Pulmonary artery endothelial cell (primary cell): ENCODE results near the gene OSTM1. TPM values are rescaled to one million over a fixed set of nuclear protein-coding genes. Genes with fewer than 3 reads are reported as not detected.

Source experiments
- DNase-seq: peaks from one replicate; pipeline ENCODE4 v3.0.0-alpha.2; 2011; ENCODE audit warnings: low read depth, low spot score
- total RNA-seq: library from RNA; depleted of rRNA; stranded (reverse); fragments of >200 nt; gene quantifications from 2 replicates; pipeline ENCODE4 v1.2.3, GENCODE V29; 2014

OSTM1 gene, protein sequence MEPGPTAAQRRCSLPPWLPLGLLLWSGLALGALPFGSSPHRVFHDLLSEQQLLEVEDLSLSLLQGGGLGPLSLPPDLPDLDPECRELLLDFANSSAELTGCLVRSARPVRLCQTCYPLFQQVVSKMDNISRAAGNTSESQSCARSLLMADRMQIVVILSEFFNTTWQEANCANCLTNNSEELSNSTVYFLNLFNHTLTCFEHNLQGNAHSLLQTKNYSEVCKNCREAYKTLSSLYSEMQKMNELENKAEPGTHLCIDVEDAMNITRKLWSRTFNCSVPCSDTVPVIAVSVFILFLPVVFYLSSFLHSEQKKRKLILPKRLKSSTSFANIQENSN
- 18.4 and 41.6 TPM in 2 replicates for total RNA-seq

DNA sequence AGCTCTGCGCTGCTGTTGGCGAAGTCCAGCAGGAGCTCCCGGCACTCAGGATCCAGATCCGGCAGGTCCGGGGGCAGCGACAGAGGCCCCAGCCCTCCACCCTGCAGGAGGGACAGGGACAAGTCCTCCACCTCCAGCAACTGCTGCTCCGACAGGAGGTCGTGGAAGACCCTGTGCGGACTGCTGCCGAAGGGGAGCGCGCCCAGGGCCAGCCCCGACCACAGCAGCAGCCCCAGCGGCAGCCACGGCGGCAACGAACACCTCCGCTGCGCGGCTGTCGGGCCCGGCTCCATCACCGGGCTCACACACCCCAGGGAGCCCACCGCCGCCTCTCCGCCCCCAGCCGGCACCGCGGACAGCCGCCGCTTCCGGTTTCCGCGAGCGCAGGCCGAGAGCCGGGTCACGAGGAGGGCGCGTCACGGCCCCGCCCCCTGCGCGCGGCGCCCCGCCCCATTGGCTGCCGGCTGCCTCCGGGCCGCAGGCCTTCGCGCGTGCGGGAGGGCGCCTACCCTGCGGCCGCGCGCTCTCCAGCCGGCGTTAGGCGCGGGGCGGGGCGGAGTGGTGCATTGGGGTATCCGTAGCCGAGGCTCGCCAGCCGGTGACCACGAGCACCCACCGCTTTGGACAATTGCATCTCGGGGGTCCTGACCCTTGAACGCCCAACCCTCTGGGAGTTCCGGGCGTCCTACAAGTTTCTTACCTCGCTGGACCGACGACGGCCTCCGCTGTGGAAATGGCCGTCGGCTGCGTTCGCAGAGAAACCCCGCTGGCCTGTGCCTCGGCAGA is at the start of gene OSTM1:
TSS of gene OSTM1 (minus strand) at position 383 of the 786 bp plus-strand sequence. CDS start at position 293, 90 bp downstream.
- DNase-seq = peak; percentile 48

DNA sequence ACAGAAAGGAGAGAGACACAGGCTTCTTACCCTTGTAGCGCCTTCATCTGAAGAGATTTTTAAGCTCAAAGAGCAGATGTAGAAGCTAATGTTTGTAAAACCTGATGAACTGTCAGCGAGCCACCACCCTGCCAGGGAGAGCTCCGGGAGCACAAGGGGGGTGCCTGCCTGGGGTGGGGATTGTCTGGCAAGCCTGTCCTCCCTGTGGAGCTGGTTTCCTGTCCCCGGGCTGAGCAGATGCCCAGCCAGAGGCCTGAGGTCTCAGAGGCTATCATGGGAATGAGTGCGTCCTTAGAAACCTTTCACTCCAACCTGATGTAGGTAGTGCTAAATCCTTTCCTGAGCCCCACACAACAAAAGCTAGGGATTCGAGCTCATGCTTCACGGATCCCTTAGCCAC is 49.4 kb upstream of the OSTM1 start:
- DNase-seq = no peak

DNA sequence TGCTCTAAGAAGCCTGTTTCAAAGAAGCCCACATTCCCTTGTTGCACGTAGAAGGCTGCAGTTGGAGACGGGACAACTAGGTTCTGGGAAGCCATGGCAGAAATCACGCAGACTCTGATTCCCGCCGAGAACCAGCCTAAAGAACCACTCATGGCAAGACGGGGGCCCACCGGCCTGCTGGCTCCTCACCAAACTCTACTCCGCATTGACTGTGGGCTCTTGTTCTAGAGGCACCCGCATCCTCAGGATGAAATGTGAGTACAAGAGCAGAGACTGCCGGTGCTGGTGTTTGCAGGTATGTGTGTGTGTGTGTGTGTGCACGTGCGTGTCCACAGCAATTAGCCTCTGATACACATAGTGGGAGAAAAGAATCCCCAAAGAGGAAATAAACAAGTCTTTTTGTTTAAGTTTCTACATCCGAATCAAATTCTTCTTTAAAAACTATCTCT is 49.0 kb upstream of the OSTM1 start:
- DNase-seq = no peak

DNA sequence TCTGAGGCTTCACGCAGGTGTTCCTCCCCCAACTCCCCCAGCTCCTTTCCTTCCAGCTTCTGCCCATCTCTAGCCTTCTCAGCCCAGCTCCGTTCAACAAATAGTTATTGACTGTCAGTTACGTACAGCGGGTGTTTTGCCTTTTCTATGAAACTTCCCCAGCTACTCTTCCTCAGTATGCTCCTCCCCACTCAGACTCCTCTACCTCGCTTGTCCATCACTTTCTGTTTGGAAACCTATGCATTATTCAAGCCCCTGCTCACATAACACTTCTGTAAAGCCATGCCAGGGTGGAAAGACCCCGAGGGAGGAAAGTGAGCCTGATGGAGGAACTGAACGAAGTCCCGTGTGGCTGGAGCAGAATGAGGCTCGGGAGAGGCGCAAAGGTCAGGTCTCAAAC is 47.1 kb upstream of the OSTM1 start:
- DNase-seq = no peak

DNA sequence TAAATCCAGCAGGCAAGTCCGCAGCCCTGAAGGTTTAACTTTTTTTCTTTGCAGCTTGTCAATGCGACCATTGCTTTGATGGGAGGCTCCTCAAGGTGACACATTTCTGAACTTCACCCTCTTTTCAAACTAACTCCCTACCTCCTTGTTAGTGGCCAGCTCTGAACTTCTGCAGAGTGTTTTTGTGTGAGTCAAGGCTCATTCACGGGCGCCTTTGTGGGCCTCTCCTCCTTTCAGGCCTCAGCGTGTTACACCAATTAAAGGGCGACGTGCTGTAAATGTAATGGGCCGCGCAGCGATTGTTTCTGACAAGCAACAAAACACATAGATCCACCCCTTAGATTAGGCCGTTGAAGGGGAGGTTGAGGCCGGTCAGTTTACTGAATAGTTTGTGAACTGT is 45.8 kb upstream of the OSTM1 start:
- no peak for DNase-seq

DNA sequence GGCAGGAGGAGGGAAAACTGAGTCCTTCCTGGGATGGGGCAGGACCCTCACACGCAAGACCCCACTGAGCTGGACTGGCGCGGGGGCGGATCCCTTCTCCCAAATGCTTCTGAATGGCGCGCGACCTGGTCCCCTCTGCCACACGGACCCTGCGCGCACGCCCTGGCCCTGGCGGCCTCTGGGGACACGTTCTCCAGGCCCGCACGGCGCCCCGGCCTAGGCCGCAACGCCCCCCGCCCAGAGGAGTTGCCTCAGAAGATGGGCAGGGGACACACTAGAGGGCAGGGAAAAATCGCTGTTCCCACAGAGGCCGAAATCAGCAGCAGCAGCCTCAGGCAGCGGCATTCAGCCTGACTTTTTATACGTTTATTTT is 45.2 kb upstream of the OSTM1 start:
- DNase-seq = no peak

DNA sequence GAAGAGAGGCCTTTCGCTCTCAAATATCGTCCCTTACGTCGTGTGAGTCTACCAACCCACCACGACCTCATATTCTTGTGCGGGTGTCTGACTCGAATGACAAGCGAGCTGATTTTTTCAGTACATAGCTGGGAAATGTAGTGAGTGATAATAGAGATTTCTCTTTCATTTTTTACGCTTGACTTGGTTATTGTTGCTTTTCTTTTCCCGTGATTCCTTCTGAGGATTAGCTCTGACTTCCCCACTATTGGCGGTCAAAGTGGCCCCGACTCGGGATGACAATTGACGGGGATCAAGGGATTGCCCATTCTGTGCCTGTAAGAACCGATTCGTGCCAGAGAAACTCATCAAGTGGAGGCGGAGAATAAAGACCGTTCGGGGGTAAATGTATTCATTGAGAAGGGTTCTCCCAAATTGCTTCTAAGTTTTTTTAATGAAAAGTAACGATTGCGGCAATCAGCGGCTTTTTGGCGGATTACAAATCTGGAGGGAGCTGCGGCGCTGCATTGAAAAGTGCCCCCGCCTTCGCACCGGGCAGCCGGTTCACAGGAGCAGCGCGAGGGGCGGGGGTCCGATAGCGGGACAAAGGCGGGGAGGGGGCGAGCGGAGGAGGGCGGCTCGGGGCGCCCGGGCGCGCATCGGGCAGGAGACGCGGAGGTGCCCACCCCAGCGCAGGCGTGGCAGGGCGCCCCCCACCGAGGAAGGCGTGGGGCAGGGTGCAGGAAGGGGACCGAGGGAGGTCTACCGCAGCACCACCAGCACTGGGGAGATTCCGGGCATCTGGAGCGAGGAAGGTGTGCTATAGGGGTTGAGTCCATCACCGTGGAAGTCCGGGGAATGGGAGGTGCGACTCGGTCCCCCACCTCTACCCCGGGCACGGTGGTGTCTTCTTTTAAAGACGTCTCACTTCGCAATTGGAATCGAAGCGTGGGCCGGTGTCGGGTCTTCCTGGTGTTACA is 44.5 kb upstream of the OSTM1 start:
- DNase-seq = no peak

DNA sequence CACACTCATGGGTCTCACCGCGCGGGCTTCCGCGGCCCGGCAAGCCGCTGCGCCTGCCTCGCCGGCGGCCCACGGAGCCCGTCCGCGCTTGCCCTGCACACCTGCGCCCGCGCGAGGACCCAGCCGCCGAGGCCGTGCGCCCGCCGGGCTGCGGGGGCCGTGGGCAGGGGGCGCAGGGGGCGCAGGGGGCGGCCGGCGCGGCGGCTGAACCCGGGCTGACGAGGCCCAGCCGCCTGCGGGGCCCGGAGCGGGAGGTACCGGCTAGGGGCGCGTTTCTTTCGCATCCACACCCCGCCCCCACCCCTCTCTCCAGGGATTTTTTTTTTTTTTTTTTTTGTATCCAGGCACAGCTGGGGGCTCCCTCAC is 43.8 kb upstream of the OSTM1 start:
- no peak for DNase-seq

DNA sequence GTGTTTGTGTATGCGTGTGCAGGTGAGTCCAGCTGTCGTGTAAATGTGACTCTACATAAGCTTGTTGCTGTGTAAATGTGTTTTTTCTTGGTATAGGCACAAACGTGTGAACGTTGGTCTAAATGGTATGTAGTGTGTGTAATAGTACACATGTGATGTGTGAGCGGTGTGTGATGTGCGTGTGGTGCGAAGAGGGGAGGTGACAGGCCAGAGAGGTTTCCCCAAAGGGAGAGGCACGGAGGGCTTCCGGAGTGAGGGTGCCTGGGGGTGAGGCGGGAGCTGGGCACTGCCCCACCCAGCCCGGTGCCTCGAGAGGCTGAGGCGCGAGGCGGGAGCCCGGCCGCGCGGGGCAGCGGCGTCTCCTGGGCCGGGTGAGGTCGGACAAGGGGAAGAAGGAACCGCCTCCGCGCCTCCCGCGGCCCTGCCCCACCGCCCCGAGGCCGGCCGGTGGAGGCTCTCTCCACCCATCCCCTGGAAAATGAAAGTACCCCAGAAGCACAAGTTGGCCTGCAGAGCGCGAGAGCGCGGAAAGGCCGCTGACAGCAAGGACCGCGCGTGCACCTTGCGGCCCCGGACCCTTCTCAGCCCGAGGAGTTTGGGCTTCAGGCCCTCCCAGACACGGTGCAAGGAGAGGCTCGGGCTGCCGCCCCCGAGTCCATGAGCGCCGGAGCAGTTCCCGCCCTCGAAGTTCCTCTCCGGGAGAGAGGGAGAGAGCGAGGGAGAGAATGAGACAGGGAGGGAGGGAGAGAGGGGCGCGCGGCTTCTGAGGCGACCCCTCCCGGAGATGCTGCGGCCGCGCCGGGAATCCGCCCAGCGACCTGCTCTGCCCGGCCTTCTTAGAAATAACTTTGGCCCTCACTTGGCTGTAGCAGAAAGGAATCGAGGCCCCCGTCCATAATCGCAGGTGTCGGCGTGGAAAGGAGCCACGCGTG is 43.2 kb upstream of the OSTM1 start:
- DNase-seq = no peak

DNA sequence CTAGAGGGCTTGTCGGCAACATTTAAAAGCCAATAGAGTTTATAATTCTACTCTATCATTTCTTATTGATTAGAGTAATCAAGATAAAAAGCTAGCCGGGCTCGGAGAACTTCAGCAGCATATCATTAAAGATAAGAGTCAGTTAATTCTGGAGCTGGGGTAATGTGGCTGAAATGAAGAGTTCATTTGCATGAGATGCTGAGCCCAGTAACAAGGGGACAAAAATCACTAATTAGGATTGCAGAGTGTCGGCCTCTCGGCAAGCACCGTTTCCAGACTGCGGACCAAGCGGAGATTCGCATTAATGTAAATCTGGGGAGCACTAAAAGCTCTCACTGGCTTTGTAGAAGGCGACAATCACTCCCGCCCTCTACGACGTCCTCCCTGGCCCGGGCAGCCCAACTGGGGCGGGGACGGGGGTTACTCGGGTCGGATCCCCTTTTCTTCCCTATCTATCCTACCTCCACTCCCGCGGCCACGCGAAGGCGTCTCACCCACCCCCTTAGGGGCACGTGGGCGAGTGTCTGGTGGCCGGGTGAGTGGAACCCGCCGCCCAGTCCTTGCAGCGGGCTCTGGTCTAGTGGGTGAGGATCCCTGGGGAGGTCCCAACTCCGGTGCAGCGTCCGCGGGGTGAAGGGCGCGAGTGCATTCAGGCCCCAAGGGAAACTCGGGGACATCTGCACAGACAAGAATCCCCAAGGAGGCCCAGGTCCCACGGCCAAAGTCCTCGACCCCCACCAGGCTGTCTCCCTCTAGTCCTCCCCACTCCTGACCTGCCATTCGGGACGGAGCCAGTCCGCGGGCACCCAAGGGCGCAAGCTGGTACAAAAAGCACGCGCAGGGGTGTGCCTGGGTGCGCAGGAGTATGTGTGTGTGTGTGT is 42.2 kb upstream of the OSTM1 start:
- no peak for DNase-seq

DNA sequence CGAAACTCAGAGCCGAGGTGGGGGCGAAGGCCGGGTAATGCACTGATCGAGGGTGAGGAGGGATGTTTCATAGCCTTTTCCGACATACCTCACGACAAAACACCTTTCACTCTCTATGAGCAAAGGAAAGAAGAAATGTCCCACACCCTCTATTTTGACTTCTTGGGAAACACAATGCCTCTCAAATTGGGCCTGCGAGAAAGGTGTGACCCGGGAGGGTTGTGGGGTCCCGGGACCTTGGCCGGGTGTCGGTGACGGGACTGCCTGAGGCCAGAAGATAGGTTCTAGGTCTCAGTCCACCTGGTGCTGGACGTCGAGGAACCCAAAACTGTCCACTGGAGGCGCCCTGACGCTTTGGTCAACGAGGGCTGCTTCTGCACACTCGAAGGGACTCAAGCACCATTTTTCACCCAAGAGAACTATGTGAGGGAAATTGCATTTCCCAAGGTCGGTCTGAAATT is 41.1 kb upstream of the OSTM1 start:
- DNase-seq = no peak

DNA sequence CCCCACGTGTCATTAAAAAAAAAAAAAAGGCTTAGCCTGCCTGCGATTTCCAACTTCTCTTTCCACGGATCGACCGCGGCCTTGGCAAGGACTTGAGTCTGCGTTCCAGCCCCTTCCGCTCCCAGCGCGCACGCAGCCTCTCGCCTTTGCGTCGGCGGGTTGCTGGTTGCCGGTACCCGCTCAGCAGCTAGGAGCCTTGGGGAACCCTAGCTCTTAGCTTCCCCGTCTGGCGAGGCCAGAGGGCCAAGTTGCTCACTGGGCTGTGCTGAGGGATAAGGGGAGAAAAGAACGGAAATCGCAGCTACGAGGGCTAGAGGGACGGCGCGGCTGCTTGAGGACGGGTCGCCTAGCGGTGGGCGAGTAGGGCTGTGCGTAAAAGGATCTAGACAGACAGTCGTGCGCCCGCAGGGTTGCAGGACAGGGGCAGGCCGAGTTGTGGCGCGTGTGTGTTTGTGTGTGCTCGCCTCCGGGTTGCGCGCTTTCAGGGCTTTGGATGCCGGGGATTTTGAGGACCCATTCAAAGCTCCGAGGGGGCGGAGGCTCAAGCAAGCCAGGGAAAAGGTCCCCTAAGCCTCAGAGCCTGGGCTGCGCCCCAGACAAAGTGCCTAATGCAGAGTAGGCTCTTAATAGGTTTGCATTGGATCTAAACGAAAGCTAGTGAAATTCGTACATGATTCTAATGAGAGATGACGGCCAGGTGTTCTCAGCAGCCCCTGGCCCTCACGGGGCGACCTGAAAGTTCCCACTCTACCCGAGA is 40.5 kb upstream of the OSTM1 start:
- DNase-seq = peak; percentile 39

DNA sequence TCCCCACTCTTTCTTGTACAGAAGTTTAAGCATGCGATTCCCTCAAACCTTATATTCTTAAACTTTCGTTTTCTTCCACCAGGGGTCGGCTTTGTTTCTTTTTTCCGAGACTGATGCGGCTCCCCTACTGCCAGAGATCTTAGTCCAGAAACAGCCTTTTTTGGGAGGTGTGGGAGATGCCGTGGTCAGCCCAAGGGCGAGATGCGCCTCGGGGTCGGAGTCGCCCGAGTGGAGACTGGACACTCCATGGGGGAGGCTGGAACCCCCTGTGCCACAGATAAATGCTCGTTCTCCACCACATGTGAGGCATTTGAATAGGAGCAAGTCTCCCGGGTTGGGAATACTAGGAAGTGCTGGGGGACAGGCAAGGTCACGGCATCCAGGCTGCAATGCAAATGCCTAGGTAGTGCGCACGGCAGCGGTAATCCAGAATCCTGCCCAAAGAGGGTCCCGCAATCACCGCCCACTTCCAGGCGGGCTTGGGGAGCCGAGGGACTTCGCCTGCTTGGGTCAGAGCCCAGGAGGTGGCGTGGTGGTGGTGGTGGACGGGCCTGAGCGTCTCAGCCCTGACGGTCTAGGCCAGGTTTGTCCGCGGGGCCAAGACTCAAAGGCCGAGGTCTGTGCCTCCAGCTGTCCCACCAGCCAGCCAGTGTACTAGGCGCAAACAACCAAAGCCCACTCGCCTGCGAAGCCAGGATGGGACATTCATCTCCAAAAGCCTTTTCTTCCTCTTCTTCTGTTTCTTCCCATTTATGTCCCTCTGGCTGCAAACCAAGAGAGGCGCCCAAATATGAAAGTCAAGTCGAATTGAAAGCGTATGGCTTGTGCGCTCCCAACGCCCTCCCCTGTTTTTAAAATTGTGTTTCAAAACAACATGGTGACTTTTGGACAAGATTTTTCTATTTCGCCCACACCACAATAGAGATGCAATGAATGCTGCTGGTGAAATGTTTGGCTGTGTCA is 39.3 kb upstream of the OSTM1 start:
- no peak for DNase-seq

DNA sequence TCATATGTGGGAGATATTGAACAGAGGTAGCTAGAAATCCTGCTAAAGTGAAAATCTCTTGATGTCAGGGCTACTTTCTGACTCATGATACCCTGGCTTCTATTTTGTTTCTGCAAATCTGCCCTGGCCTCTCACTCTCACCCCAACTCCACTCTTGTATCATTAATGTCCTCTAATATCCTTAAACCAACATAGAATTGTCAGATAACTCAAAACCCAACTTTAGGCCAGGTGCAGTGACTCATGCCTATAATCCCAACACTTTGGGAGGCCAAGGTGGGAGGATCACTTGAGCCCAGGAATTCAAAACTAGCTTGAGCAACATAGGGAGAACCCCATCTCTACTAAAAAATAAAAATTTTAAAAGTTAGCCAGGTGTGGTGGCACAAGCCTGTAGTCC is 33.8 kb upstream of the OSTM1 start:
- DNase-seq = no peak

DNA sequence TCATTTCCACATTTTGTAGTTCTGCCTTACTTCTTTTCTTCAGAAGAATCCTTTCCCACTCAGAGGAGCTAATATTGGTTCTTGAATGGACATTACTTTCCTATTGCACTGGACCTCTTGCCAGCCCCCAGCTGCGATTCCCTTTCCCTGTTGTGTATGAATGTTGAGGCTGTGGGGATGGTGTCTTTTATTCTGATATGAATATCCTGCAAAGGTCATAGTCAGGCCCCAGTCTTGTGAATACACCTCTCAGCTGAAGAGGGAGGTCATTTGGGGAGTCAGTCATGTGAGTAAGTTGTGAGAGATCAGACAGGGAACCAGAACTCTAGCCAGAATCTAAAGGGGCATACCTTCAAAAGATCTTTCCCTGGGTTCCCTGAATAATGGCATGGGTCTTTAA is 32.6 kb upstream of the OSTM1 start:
- no peak for DNase-seq

DNA sequence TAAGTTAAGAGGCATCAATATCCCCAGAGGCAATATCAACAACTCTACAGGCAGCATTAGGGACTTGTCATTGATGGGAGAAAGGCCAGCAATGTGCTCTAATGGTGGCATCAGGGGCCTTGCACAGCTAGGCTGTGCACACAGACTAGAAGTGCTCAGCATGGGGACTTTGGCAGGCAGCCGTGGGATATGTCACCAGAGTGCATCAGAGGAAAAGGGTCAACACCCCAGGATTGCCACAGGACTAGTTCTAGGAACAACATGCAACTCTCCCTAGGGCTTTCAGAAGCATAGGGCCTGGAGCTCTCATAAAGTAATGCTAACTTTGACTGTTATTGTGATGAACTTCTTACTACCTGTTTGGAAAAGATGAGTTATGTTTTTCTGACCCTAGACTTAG is 32.2 kb upstream of the OSTM1 start:
- no peak for DNase-seq

DNA sequence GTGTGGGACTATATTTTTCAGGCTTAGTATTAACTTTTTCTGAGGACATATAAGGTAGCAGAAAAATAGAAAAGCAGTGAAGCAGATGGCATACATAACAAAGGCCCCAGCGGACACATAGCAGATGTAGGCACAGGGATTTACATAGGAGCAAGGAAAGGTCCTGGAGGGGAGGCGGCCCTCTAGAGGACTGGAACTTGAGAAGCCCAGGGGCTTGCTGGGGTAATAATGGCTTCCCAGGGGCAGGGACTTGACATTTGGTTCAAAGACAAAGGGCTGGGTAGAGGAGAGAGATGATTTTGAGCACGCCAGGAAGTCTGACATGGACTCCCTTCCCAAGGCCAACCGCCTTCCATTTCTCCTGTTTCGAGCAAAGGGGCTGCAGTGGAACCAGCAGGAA is 31.7 kb upstream of the OSTM1 start:
- DNase-seq = no peak

DNA sequence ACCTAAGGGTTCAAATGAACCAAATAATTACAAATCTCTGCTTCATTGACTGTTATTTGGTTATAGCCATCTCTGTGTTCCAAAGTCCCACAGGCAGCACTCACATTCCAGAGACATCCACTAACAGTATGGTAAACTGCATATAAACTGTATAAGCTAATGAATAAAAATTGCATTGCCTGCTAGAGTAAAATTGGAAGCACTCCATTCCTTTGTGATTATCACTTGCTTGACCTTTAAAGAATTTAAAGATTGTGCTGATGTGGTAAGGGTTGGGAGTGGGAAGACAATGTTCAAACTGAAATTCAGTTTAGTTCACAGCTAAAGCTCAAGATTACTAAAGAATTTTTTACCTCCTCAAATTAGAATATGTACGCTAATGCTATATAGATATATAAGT is 31.0 kb upstream of the OSTM1 start:
- DNase-seq = no peak
